Measurements from ENCODE around the gene HOXA9. TPM values are rescaled to one million over a fixed set of nuclear protein-coding genes. Genes with fewer than 3 reads are reported as not detected.
A peak's percentile ranks its signal among the peaks of the same experiment; 100 is the strongest.

The HOXA9 gene
- total RNA-seq (2021; fragmentation: NEBNext Ultra II Directional; extraction: Animal tissue kit (Norgen Biotek cat#: 25700)) (not detected in 2 replicates), polyA plus RNA-seq (2011; rRNA removed) (not detected in 2 replicates), polyA minus RNA-seq (2011; rRNA and poly(A)+ RNA removed) (not detected in 2 replicates)
- polyA plus RNA-seq (2011; cell fraction: cytosol; rRNA removed), result not detected
- polyA plus RNA-seq (2011; cell fraction: nucleus; rRNA removed), result not detected
- not detected in 4 replicates for polyA plus RNA-seq (2012, experiment 1 of 2)
- not detected for polyA plus RNA-seq (2012, experiment 2 of 2)
- not detected for polyA plus RNA-seq (2013, experiment 1 of 2)
- not detected for polyA plus RNA-seq (2013, experiment 2 of 2)
- polyA minus RNA-seq (2011; cell fraction: cytosol; rRNA and poly(A)+ RNA removed), result not detected
- not detected for polyA minus RNA-seq (2011; cell fraction: nucleus; rRNA and poly(A)+ RNA removed)
- long read RNA-seq, experiment 1, result 0 reads
- long read RNA-seq, experiment 2, result 0 reads

- WGBS, 2 experiments (ENCODE audit: extremely low coverage in 1 of 2, insufficient coverage in 1 of 2, insufficient read length in 1 of 2, insufficient replicate concordance in 2 of 2, low coverage in 1 of 2, low lambda C conversion rate in 2 of 2, missing lambda C conversion rate in 1 of 2), result 25% methylated on average over 68 of the region's 82 CpGs; no CpG with 5 or more reads in 1 of the 2 experiments
- Histone ChIP-seq H2AK5ac (ENCODE audit: low read depth, low read length) (no peak within 1 kb of the TSS), H3K14ac (ENCODE audit: insufficient read length) (no peak within 1 kb of the TSS), H2BK20ac (ENCODE audit: low read length) (no peak within 1 kb of the TSS), H3K4ac (replicated peaks; ENCODE audit: insufficient read length, low read depth, low read length) (no peak within 1 kb of the TSS), H3K18ac (ENCODE audit: extremely low read depth, low read length) (no peak within 1 kb of the TSS), H3K23ac (ENCODE audit: insufficient read length) (no peak within 1 kb of the TSS), H4K8ac (ENCODE audit: extremely low read depth, insufficient read depth, low read length) (no peak within 1 kb of the TSS), H3K4me1 (replicated peaks in 1 of 4; ENCODE audit: control insufficient read depth in 3 of 4, insufficient read depth in 4 of 4, low read length in 3 of 4) (no peaks in the 10 kb centered on the region; a peak in 4 of 7 replicates), H2BK15ac (ENCODE audit: low read length) (no peak within 1 kb of the TSS), H3K36me3 (ENCODE audit: control insufficient read depth in 2 of 4, insufficient read depth in 4 of 4, low read length in 3 of 4) (peaks cover 0 to 15% (median 0%) of the 10 kb centered on the region in 4 experiments; a peak in 1 of 8 replicates), H4K91ac (replicated peaks; ENCODE audit: insufficient read length, low read length) (no peak within 1 kb of the TSS), H2BK5ac (ENCODE audit: low read depth, low read length) (no peak within 1 kb of the TSS), H2BK120ac (replicated peaks; ENCODE audit: low read depth, low read length) (no peak within 1 kb of the TSS), H3K79me1 (ENCODE audit: low read depth, low read length) (no peaks in the 10 kb centered on the region), H3K27me3 (replicated peaks in 1 of 4; ENCODE audit: control insufficient read depth in 3 of 4, extremely low read depth in 1 of 4, insufficient read depth in 3 of 4, low read length in 3 of 4) (peaks cover 98 to 100% (median 99%) of the 10 kb centered on the region in 4 experiments), H3K23me2 (ENCODE audit: low read depth, low read length) (no peaks in the 10 kb centered on the region), H2AFZ (ENCODE audit: low read length) (no peak within 1 kb of the TSS), H4K20me1 (replicated peaks in 1 of 2; ENCODE audit: control insufficient read depth in 1 of 2, insufficient read depth in 2 of 2, low read length in 2 of 2) (peaks cover 17 to 32% of the 10 kb centered on the region in 2 experiments), H4K5ac (ENCODE audit: insufficient read length, low read depth, low read length) (no peak within 1 kb of the TSS), H3K56ac (replicated peaks; ENCODE audit: insufficient read length, low read depth, low read length) (no peak within 1 kb of the TSS), H3K4me2 (ENCODE audit: insufficient read depth in 1 of 2, low read depth in 2 of 2, low read length in 2 of 2) (peak within 1 kb of the TSS; percentile 8 to 47; a peak in 3 of 4 replicates), H3K9me3 (ENCODE audit: insufficient read depth in 2 of 2, low read depth in 1 of 2, low read length in 1 of 2) (peaks cover 0 to 6% of the 10 kb centered on the region in 2 experiments; a peak in 1 of 4 replicates), H3K9ac (replicated peaks in 1 of 4; ENCODE audit: extremely low read depth in 1 of 4, low read depth in 3 of 4, low read length in 3 of 4) (no peak within 1 kb of the TSS), H3K4me3 (ENCODE audit: extremely low read depth in 1 of 4, insufficient read depth in 2 of 4, low read depth in 3 of 4, low read length in 4 of 4) (peak within 1 kb of the TSS in 1 of 4 experiments; percentile 25; a peak in 2 of 8 replicates), H3K79me2 (ENCODE audit: control insufficient read depth in 1 of 2, insufficient read depth in 2 of 2, low read length in 2 of 2) (no peaks in the 10 kb centered on the region), H2BK12ac (ENCODE audit: low read depth, low read length) (peak within 1 kb of the TSS; percentile 27; the same call in 1 of the 2 replicates), H3K27ac (ENCODE audit: low read depth, low read length) (no peak within 1 kb of the TSS)
- POLR2A ChIA-PET (ENCODE audit: partially characterized antibody), result interaction anchor here (1.5 kb wide), 1 partner anchor 8 kb away, joined by 4 read pairs; the partner anchor contains the start of gene HOXA7
- no peak for FAIRE-seq
- DNase-seq (ENCODE audit: low read depth in 1 of 2, low spot score in 2 of 2), result no peak
- CTCF ChIA-PET (ENCODE audit: partially characterized antibody), result interaction anchor here (0.9 to 5.2 kb wide), 8 partner anchors 8 to 34 kb away, joined by 3 to 29 read pairs (median 6); partner anchors contain the start of genes HOXA3, HOXA4 and HOXA5
- TF ChIP-seq, protein P1, sequence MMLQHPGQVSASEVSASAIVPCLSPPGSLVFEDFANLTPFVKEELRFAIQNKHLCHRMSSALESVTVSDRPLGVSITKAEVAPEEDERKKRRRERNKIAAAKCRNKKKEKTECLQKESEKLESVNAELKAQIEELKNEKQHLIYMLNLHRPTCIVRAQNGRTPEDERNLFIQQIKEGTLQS (IDR thresholded peaks at IDR 0.05; ENCODE audit: insufficient read depth, low read depth, low read length), result peak; percentile 57; the same call in 1 of the 2 replicates
- TF ChIP-seq RNF2 (IDR thresholded peaks at IDR 0.05; ENCODE audit: borderline replicate concordance, low read depth, low read length, missing control alignments, poor library complexity, severe bottlenecking) (peak; percentile 86), USF2 (IDR thresholded peaks at IDR 0.05; ENCODE audit: low read length) (peak; percentile 80), E2F6 (IDR thresholded peaks at IDR 0.05) (peak; percentile 59), JUND (IDR thresholded peaks at IDR 0.05; ENCODE audit: low read length) (no peak)
Observed at GRCh38 chr7:27165089-27165995, at the start of gene HOXA9. TSS of gene HOXA9 (minus strand) at chr7:27165537. CDS start at chr7:27165457, 80 bp downstream.

Measured in H1 (cell line).